Kidney (tissue), 14 donors: ENCODE measurements around the gene SOCS6. TPM values are rescaled to one million over a fixed set of nuclear protein-coding genes. Genes with fewer than 3 reads are reported as not detected.

Experiments
- DNase-seq, 5 donors: peaks; one replicate each; pipeline ENCODE4 v3.0.0-alpha.2; 2013 to 2020
- FAIRE-seq: peaks from 2 replicates; lab custom pipeline; 2012; peaks lifted over from hg19 to GRCh38; lab: Jason Lieb, UNC
- H3K27ac ChIP-seq, 2 donors: one replicate each; pipeline ENCODE4 v1.7.0; 2013; ENCODE audit warnings: low read depth in 2 of 2, low read length in 2 of 2, inconsistent platforms in 1 of 2
- H3K27me3 ChIP-seq: one replicate; pipeline ENCODE4 v1.7.1; 2013; ENCODE audit warnings: low read length, inconsistent platforms; ENCODE audit not compliant: control insufficient read depth, insufficient read depth
- H3K36me3 ChIP-seq, 3 donors: one replicate each; pipeline versions ENCODE4 v1.7.0 to v1.7.1; 2013; ENCODE audit warnings: low read length in 3 of 3, control low read depth in 1 of 3, inconsistent platforms in 1 of 3; ENCODE audit not compliant: insufficient read depth in 3 of 3, control insufficient read depth in 2 of 3
- H3K4me1 ChIP-seq, 3 donors: one replicate each; pipeline versions ENCODE4 v1.7.0 to v1.7.1; 2013; ENCODE audit warnings: low read length in 3 of 3, inconsistent platforms in 1 of 3, low read depth in 1 of 3; ENCODE audit not compliant: control insufficient read depth in 2 of 3, insufficient read depth in 2 of 3
- H3K4me3 ChIP-seq, 3 donors: one replicate each; pipeline versions ENCODE4 v1.7.0 to v1.8.1; 2013; ENCODE audit warnings: low read length in 3 of 3, control low read depth in 1 of 3, inconsistent platforms in 1 of 3
- H3K9ac ChIP-seq, 3 donors: one replicate each; pipeline versions ENCODE4 v1.7.0 to v1.7.1; 2013; ENCODE audit warnings: low read length in 3 of 3, control low read depth in 1 of 3, inconsistent platforms in 1 of 3
- H3K9me3 ChIP-seq, 3 donors: one replicate each; pipeline versions ENCODE4 v1.7.0 to v1.7.1; 2013; ENCODE audit warnings: low read length in 3 of 3, control low read depth in 1 of 3, inconsistent platforms in 1 of 3; ENCODE audit not compliant: control insufficient read depth in 2 of 3, insufficient read depth in 1 of 3
- CTCF ChIP-seq: IDR thresholded peaks from 3 replicates; pipeline ENCODE4 v1.5.1; 2012; ENCODE audit warnings: mild to moderate bottlenecking, moderate library complexity, borderline replicate concordance; ENCODE audit not compliant: insufficient read depth; ENCODE audit errors: extremely low read depth
- intact Hi-C: fragments of 100-400 bp; cut with DNase I; formaldehyde crosslinking; loops from one replicate; pipeline ENCODE4 v1.11.1; 2022
- polyA plus RNA-seq: library from polyadenylated mRNA; stranded (reverse); fragments of 350-450 nt; fragmentation: Illumina TruSeq; extraction: RNeasy Lipid Tissue Mini Kit (QIAGEN cat#74804); gene quantifications from one replicate; pipeline ENCODE4 v1.2.3, GENCODE V29; 2014; ENCODE audit warnings: low read depth, low replicate concordance; ENCODE audit not compliant: insufficient read depth
- total RNA-seq: library from RNA; stranded (reverse); fragmentation: NEBNext Ultra II Directional; extraction: Animal tissue kit (Norgen Biotek cat#: 25700); gene quantifications from one replicate; pipeline ENCODE4 v1.2.1, GENCODE V29; 2021
- donor health status: control.
- donor health status: control.
- donor health status: control.
- donor health status: control.
- donor health status: control.
- donor health status: DM: yes; HTN: yes; CAD: no.
- donor health status: Normal renal cell carcinoma (clear cell type).

Gene SOCS6
- total and polyA plus RNA-seq, 2 donors from 2014 or later: 5.1 to 18.7 TPM

- DNase-seq (peak in 2 of 5 donors; percentile 30 to 57), FAIRE-seq (peak; percentile 59)
- Histone ChIP-seq H3K27me3 (no peaks in the 10 kb centered on the region), H3K9me3 (no peaks in the 10 kb centered on the region), H3K9ac (no peak overlapping the region), H3K27ac (no peak overlapping the region), H3K36me3 (peaks cover 0 to 9% (median 9%) of the 10 kb centered on the region in 3 donors), H3K4me3 (peak overlapping the region in 1 of 3 donors; percentile 6), H3K4me1 (peaks cover 0 to 20% (median 2%) of the 10 kb centered on the region in 3 donors)
- intact Hi-C loops: no loop called here
- TF ChIP-seq CTCF: no peak
Observed at GRCh38 chr18:70322928-70323327, 34.1 kb downstream of the SOCS6 start.

GRCh38 chr18:70324897-70325296, 36.1 kb downstream of the SOCS6 start:
- H3K9ac ChIP-seq: no peak overlapping the region
- H3K4me1 ChIP-seq: peaks cover 0 to 20% (median 2%) of the 10 kb centered on the region in 3 donors
- no peaks in the 10 kb centered on the region for H3K27me3 ChIP-seq
- TF ChIP-seq CTCF: no peak
- H3K27ac ChIP-seq: no peak overlapping the region
- H3K4me3 ChIP-seq: no peak overlapping the region
- intact Hi-C loops: no loop called here
- H3K36me3 ChIP-seq: peaks cover 0 to 9% (median 9%) of the 10 kb centered on the region in 3 donors
- FAIRE-seq: no peak
- H3K9me3 ChIP-seq: no peaks in the 10 kb centered on the region
- peak in 1 of 5 donors; percentile 62 for DNase-seq

GRCh38 chr18:70326255-70326654, 37.4 kb downstream of the SOCS6 start:
- intact Hi-C loops: no loop called here
- Histone ChIP-seq H3K4me1 (peaks cover 0 to 20% (median 2%) of the 10 kb centered on the region in 3 donors), H3K9ac (no peak overlapping the region), H3K27me3 (no peaks in the 10 kb centered on the region), H3K27ac (no peak overlapping the region), H3K9me3 (no peaks in the 10 kb centered on the region), H3K36me3 (peaks cover 0 to 9% (median 9%) of the 10 kb centered on the region in 3 donors), H3K4me3 (no peak overlapping the region)
- FAIRE-seq (no peak), DNase-seq (no peak)
- no peak for TF ChIP-seq CTCF

GRCh38 chr18:70328169-70328568, 39.3 kb downstream of the SOCS6 start:
- intact Hi-C loops: no loop called here
- Histone ChIP-seq H3K9me3 (no peaks in the 10 kb centered on the region), H3K36me3 (peaks cover 0 to 9% (median 9%) of the 10 kb centered on the region in 3 donors), H3K9ac (no peak overlapping the region), H3K27ac (no peak overlapping the region), H3K27me3 (no peaks in the 10 kb centered on the region), H3K4me3 (no peak overlapping the region), H3K4me1 (peaks cover 0 to 6% (median 2%) of the 10 kb centered on the region in 3 donors)
- TF ChIP-seq CTCF: no peak
- FAIRE-seq: no peak
- DNase-seq: no peak
